DND-41 (cell line): ENCODE results near the gene MAP1LC3B.

ENCODE experiments used
- ATAC-seq: fragments of 200-7000 bp; cut with Tn5 transposase; 3 replicates; pipeline ENCODE4 v1.9.1; 2021; ENCODE audit warnings: low read depth; ENCODE audit not compliant: insufficient read depth
- DNase-seq: peaks from one replicate; pipeline ENCODE4 v3.0.0-alpha.2; 2020
- H2AFZ ChIP-seq: 2 replicates; pipeline ENCODE4 v1.6.0; 2012; ENCODE audit warnings: low read depth, low read length
- H3K27ac ChIP-seq: 2 replicates; pipeline ENCODE4 v1.5.1; 2012; ENCODE audit warnings: low read length, inconsistent platforms
- H3K27me3 ChIP-seq: fragments of 200-600 bp; sonication (generic); 2 replicates; pipeline ENCODE4 v1.6.0; 2012; ENCODE audit warnings: low read length, mild to moderate bottlenecking, inconsistent platforms; ENCODE audit not compliant: insufficient read depth, poor library complexity
- H3K36me3 ChIP-seq: 2 replicates; pipeline ENCODE4 v1.5.1; 2012; ENCODE audit warnings: low read length, inconsistent platforms; ENCODE audit not compliant: insufficient read depth
- H3K4me1 ChIP-seq: 2 replicates; pipeline ENCODE4 v1.5.1; 2012; ENCODE audit warnings: mild to moderate bottlenecking, low read length; ENCODE audit not compliant: insufficient read depth
- H3K4me2 ChIP-seq: 2 replicates; pipeline ENCODE4 v1.6.0; 2012; ENCODE audit warnings: mild to moderate bottlenecking, moderate library complexity, low read length, inconsistent platforms; ENCODE audit not compliant: insufficient read depth
- H3K4me3 ChIP-seq, 2 experiments: fragments of 200-600 bp in 1 of 2; shearing (Covaris generic) in 1 of 2; 2 replicates each; pipeline ENCODE4 v1.5.1; 2012 to 2016; ENCODE audit warnings: inconsistent platforms in 2 of 2, low read length in 2 of 2, mild to moderate bottlenecking in 2 of 2, low read depth in 1 of 2, moderate library complexity in 1 of 2
- H3K79me2 ChIP-seq: 2 replicates; pipeline ENCODE4 v1.6.0; 2012; ENCODE audit warnings: low read length, inconsistent platforms; ENCODE audit not compliant: insufficient read depth
- H3K9ac ChIP-seq: 2 replicates; pipeline ENCODE4 v1.6.0; 2012; ENCODE audit warnings: low read depth, mild to moderate bottlenecking, inconsistent platforms, low read length, moderate library complexity
- H3K9me3 ChIP-seq: 2 replicates; pipeline ENCODE4 v1.5.1; 2012; ENCODE audit warnings: low read length, moderate library complexity, mild to moderate bottlenecking, inconsistent platforms; ENCODE audit not compliant: insufficient read depth, severe bottlenecking
- H4K20me1 ChIP-seq: 2 replicates; pipeline ENCODE4 v1.6.0; 2012; ENCODE audit warnings: low read length; ENCODE audit not compliant: insufficient read depth
- EZH2 ChIP-seq: IDR thresholded peaks from 3 replicates; pipeline ENCODE4 v1.6.1; 2012; ENCODE audit warnings: borderline replicate concordance, low read depth, mild to moderate bottlenecking, moderate library complexity, low read length, inconsistent platforms; ENCODE audit not compliant: severe bottlenecking
- TF ChIP-seq, protein P1 (sequence below): IDR thresholded peaks from 2 replicates; pipeline ENCODE4 v1.5.1; 2012; ENCODE audit warnings: borderline replicate concordance, low read length, moderate library complexity, mild to moderate bottlenecking; ENCODE audit not compliant: poor library complexity, severe bottlenecking; ENCODE audit errors: extremely low read depth

Gene MAP1LC3B

DNA sequence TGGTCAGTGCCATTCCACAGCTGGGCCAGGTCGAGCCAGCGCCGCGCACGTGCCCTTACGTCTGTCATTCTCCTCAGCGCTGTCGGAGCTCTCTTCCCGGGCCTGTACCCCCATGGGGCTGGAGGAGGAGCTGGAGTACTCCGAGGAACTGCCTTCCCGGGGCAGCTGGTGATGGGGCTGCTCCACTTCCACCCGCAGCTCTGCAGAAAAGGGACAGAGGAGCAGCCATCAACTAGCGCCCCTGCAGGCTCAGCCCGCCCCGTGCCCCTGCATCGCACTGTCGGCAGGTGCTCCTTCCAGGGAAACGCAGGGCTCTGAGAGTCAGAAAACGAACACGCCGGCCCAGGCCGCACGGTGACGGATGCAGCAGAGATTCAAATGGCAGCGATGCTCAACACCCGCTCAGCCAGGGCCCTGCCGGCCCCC lies 20.9 kb downstream of the MAP1LC3B start:
- Histone ChIP-seq H4K20me1 (no peaks in the 10 kb centered on the region), H3K9ac (no peak overlapping the region), H3K9me3 (no peaks in the 10 kb centered on the region), H3K27ac (no peak overlapping the region), H3K4me2 (no peak overlapping the region), H2AFZ (no peak overlapping the region), H3K27me3 (no peaks in the 10 kb centered on the region), H3K4me1 (no peaks in the 10 kb centered on the region), H3K4me3 (no peak overlapping the region), H3K79me2 (no peaks in the 10 kb centered on the region), H3K36me3 (no peaks in the 10 kb centered on the region)
- no peak for ATAC-seq
- TF ChIP-seq EZH2, result no peak
- TF ChIP-seq, protein P1, sequence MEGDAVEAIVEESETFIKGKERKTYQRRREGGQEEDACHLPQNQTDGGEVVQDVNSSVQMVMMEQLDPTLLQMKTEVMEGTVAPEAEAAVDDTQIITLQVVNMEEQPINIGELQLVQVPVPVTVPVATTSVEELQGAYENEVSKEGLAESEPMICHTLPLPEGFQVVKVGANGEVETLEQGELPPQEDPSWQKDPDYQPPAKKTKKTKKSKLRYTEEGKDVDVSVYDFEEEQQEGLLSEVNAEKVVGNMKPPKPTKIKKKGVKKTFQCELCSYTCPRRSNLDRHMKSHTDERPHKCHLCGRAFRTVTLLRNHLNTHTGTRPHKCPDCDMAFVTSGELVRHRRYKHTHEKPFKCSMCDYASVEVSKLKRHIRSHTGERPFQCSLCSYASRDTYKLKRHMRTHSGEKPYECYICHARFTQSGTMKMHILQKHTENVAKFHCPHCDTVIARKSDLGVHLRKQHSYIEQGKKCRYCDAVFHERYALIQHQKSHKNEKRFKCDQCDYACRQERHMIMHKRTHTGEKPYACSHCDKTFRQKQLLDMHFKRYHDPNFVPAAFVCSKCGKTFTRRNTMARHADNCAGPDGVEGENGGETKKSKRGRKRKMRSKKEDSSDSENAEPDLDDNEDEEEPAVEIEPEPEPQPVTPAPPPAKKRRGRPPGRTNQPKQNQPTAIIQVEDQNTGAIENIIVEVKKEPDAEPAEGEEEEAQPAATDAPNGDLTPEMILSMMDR, result no peak
- no peak for DNase-seq

DNA sequence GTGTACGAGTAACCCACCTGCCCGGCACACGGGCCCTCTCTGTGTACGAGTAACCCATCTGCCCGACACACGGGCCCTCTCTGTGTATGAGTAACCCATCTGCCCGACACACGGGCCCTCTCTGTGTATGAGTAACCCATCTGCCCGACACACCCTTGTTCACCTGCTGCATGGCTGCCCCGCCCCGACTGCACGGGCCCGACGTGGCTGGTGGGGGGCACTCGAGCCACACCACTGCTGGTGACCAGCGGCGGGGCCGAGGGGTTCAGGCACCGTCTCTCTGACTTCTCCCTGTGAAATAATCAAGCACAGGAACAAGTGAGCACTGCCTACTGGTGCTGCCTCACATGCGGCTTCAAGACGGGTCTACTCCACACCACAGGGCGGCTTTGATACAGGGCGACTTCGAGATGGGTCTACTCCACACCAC lies 22.1 kb downstream of the MAP1LC3B start:
- no peak overlapping the region for H3K4me3 ChIP-seq
- TF ChIP-seq, protein P1, result no peak
- TF ChIP-seq EZH2, result no peak
- no peak overlapping the region for H3K4me2 ChIP-seq
- H2AFZ ChIP-seq, result no peak overlapping the region
- no peak overlapping the region for H3K9ac ChIP-seq
- H3K36me3 ChIP-seq, result no peaks in the 10 kb centered on the region
- H3K9me3 ChIP-seq, result no peaks in the 10 kb centered on the region
- no peaks in the 10 kb centered on the region for H3K79me2 ChIP-seq
- H4K20me1 ChIP-seq, result no peaks in the 10 kb centered on the region
- DNase-seq, result no peak
- no peak overlapping the region for H3K27ac ChIP-seq
- no peaks in the 10 kb centered on the region for H3K27me3 ChIP-seq
- ATAC-seq, result no peak
- H3K4me1 ChIP-seq, result no peaks in the 10 kb centered on the region

DNA sequence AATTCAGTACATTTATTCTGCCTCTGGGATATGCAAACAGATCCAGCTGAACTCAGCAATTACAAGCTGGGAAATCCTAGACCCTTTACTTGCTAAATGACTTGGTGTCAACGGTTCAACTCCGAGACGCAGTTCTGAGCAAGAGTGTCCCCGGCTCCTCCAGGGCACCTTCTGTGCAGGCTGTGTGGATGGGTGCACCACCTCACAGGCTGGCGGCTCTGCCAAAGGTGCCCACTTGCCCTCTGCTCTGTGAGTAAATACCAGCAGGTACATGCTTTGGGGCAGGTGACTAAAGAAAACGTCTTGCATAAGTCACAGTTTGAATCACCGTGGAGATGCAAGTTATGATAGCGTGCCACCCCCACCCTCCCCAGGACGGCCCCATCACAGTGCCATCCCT lies 23.3 kb downstream of the MAP1LC3B start:
- TF ChIP-seq, protein P1, result no peak
- TF ChIP-seq EZH2, result no peak
- DNase-seq, result no peak
- no peak overlapping the region for H3K9ac ChIP-seq
- no peaks in the 10 kb centered on the region for H4K20me1 ChIP-seq
- H3K36me3 ChIP-seq, result no peaks in the 10 kb centered on the region
- ATAC-seq, result no peak
- H3K27ac ChIP-seq, result no peak overlapping the region
- H3K4me2 ChIP-seq, result no peak overlapping the region
- H3K9me3 ChIP-seq, result no peaks in the 10 kb centered on the region
- no peaks in the 10 kb centered on the region for H3K4me1 ChIP-seq
- H3K27me3 ChIP-seq, result no peaks in the 10 kb centered on the region
- H3K79me2 ChIP-seq, result no peaks in the 10 kb centered on the region
- no peak overlapping the region for H3K4me3 ChIP-seq
- H2AFZ ChIP-seq, result no peak overlapping the region
